ENCODE results near the gene MYLK2. TPM values are rescaled to one million over a fixed set of nuclear protein-coding genes. Genes with fewer than 3 reads are reported as not detected.

Gene MYLK2
- total RNA-seq, 2 experiments from 2014 or later: 0.19 to 0.25 TPM

Other genes starting within 250 kb of the MYLK2 start
- gene ID1, start 214.1 kb upstream of the MYLK2 start, total RNA-seq: under 1 TPM; 0.44 to 0.71 TPM
- gene COX4I2, start 181.4 kb upstream of the MYLK2 start, total RNA-seq: not detected
- gene BCL2L1, start 96.5 kb upstream of the MYLK2 start, total RNA-seq: 100 to 1,000 TPM; 263 to 265 TPM
- 10 to 100 TPM; 78.5 to 79.1 TPM for gene TPX2, start 80.1 kb upstream of the MYLK2 start, total RNA-seq
- gene FOXS1, start 26.2 kb downstream of the MYLK2 start, total RNA-seq: not detected
- gene DUSP15, start 51.2 kb downstream of the MYLK2 start, total RNA-seq: not detected
- gene TTLL9, start 51.3 kb downstream of the MYLK2 start, total RNA-seq: not detected
- 10 to 100 TPM; 19.9 to 20.4 TPM for gene PDRG1, start 132.7 kb downstream of the MYLK2 start, total RNA-seq
- under 1 TPM in 1 of 2 experiments, not detected in 1; 0.02 TPM for gene XKR7, start 148.8 kb downstream of the MYLK2 start, total RNA-seq
- not detected for gene CCM2L, start 191.1 kb downstream of the MYLK2 start, total RNA-seq
- gene HCK, start 232.9 kb downstream of the MYLK2 start, total RNA-seq: not detected

All from activated CD8-positive, alpha-beta memory T cell treated with anti-CD3 and anti-CD28 coated beads for 36 hours (primary cell).